ENCODE results near the gene FOXF2.

DNA sequence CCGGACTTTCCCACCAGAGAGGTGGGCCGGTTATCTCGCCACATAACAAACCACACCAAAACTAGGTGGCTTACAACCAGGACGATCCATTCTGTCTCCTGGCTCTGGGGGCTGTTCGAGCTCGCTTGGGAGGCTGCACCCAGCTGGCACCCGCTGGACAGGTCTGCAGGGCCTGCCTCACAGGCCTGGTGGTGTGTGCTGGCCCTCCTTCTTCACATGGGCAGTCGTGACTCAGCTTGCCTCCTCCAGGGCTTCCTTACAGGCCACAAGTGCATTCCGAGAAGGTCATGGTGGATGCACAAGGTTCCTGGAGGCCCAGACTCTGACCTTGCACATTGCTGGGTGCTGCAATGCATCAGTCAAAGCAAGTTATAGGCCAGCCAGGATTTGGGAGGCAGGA, 34.2 kb downstream of the FOXF2 start:
- no peak for TF ChIP-seq POLR2A (IDR thresholded peaks at IDR 0.05; ENCODE audit: low read length)
- TF ChIP-seq GATA1 (IDR thresholded peaks at IDR 0.05; ENCODE audit: low read depth, low read length), result no peak

All from erythroblast (primary cell).